Mammary epithelial cell (primary cell): ENCODE results near the gene KCND3.

ENCODE experiments used
- CTCF ChIP-seq, 2 donors: IDR thresholded peaks in 1 of 2; conservative IDR thresholded peaks in 1 of 2; 2 replicates each; pipeline ENCODE4 v1.5.1; 2011 to 2012; ENCODE audit warnings: inconsistent platforms in 2 of 2, low read length in 2 of 2, mild to moderate bottlenecking in 2 of 2, control low read depth in 1 of 2, low read depth in 1 of 2; ENCODE audit not compliant: insufficient read depth in 1 of 2; ENCODE audit errors: extremely low read depth in 1 of 2
- EZH2 ChIP-seq: IDR thresholded peaks from 2 replicates; pipeline ENCODE4 v1.6.1; 2012; ENCODE audit warnings: low read length, inconsistent platforms, borderline replicate concordance

- TF ChIP-seq CTCF (conservative IDR thresholded peaks at IDR 0.05 in 1 of 2, IDR thresholded peaks at IDR 0.05 in 1 of 2; ENCODE audit: extremely low read depth in 1 of 2, insufficient read depth in 1 of 2, low read depth in 1 of 2, low read length in 2 of 2) = no peak
- TF ChIP-seq EZH2 = no peak
Observed at GRCh38 chr1:111882986-111883560, 106.4 kb downstream of the KCND3 start.
